ENCODE results near the gene FANCI. TPM values are rescaled to one million over a fixed set of nuclear protein-coding genes. Genes with fewer than 3 reads are reported as not detected.

FANCI gene
- total and polyA plus RNA-seq, 5 donors: 1.1 to 4.6 (median 4.0) TPM

GRCh38 chr15:89307046-89307587 is 63.3 kb downstream of the FANCI start:
- H3K27me3 ChIP-seq (ENCODE audit: control insufficient read depth, insufficient read depth): no peaks in the 10 kb centered on the region
- no peaks in the 10 kb centered on the region for H3K9me3 ChIP-seq (ENCODE audit: control insufficient read depth, low read length)
- no peak overlapping the region for H3K27ac ChIP-seq (ENCODE audit: low read length)
- no peak for DNase-seq
- 96% methylated on average over 2 of the region's 2 CpGs for WGBS
- H3K4me1 ChIP-seq (ENCODE audit: control insufficient read depth, insufficient read depth, low read length): no peaks in the 10 kb centered on the region
- intact Hi-C loops (cut with DNase I): loop anchor here in 1 of 4 donors (10.0 kb wide), 1 partner anchor 102 kb away; no protein-coding TSS in a partner anchor
- no peak overlapping the region for H3K4me3 ChIP-seq (ENCODE audit: low read length)
- no peak for ATAC-seq

- WGBS: 90% methylated on average over 2 of the region's 2 CpGs
- H3K4me1 ChIP-seq (ENCODE audit: control insufficient read depth, insufficient read depth, low read length): no peaks in the 10 kb centered on the region
- ATAC-seq (no peak), DNase-seq (no peak)
- no peak overlapping the region for H3K27ac ChIP-seq (ENCODE audit: low read length)
- no peaks in the 10 kb centered on the region for H3K27me3 ChIP-seq (ENCODE audit: control insufficient read depth, insufficient read depth)
- no peaks in the 10 kb centered on the region for H3K9me3 ChIP-seq (ENCODE audit: control insufficient read depth, low read length)
- no peak overlapping the region for H3K4me3 ChIP-seq (ENCODE audit: low read length)
- intact Hi-C loops (cut with DNase I): loop anchor here in 1 of 4 donors (10.0 kb wide), 1 partner anchor 103 kb away; no protein-coding TSS in a partner anchor
Measured at GRCh38 chr15:89307791-89308190, 64.0 kb downstream of the FANCI start.

GRCh38 chr15:89308236-89308635 is 64.5 kb downstream of the FANCI start:
- DNase-seq (no peak), ATAC-seq (no peak)
- no peaks in the 10 kb centered on the region for H3K9me3 ChIP-seq (ENCODE audit: control insufficient read depth, low read length)
- no peaks in the 10 kb centered on the region for H3K27me3 ChIP-seq (ENCODE audit: control insufficient read depth, insufficient read depth)
- H3K4me3 ChIP-seq (ENCODE audit: low read length): no peak overlapping the region
- 64% methylated on average over 3 of the region's 3 CpGs for WGBS
- H3K4me1 ChIP-seq (ENCODE audit: control insufficient read depth, insufficient read depth, low read length): no peaks in the 10 kb centered on the region
- intact Hi-C loops (cut with DNase I): loop anchor here in 1 of 4 donors (10.0 kb wide), 1 partner anchor 103 kb away; no protein-coding TSS in a partner anchor
- H3K27ac ChIP-seq (ENCODE audit: low read length): no peak overlapping the region

- DNase-seq (no peak), ATAC-seq (no peak)
- no peak overlapping the region for H3K27ac ChIP-seq (ENCODE audit: low read length)
- no peaks in the 10 kb centered on the region for H3K9me3 ChIP-seq (ENCODE audit: control insufficient read depth, low read length)
- no peaks in the 10 kb centered on the region for H3K4me1 ChIP-seq (ENCODE audit: control insufficient read depth, insufficient read depth, low read length)
- intact Hi-C loops (cut with DNase I): loop anchor here in 1 of 4 donors (10.0 kb wide), 1 partner anchor 105 kb away; no protein-coding TSS in a partner anchor
- WGBS: 47% methylated on average over 2 of the region's 2 CpGs
- no peak overlapping the region for H3K4me3 ChIP-seq (ENCODE audit: low read length)
- H3K27me3 ChIP-seq (ENCODE audit: control insufficient read depth, insufficient read depth): no peaks in the 10 kb centered on the region
Measured at GRCh38 chr15:89309993-89310392, 66.2 kb downstream of the FANCI start.

GRCh38 chr15:89315375-89315929 is 71.7 kb downstream of the FANCI start:
- no peaks in the 10 kb centered on the region for H3K4me1 ChIP-seq (ENCODE audit: control insufficient read depth, insufficient read depth, low read length)
- ATAC-seq: no peak
- no peaks in the 10 kb centered on the region for H3K27me3 ChIP-seq (ENCODE audit: control insufficient read depth, insufficient read depth)
- no peak overlapping the region for H3K4me3 ChIP-seq (ENCODE audit: low read length)
- H3K9me3 ChIP-seq (ENCODE audit: control insufficient read depth, low read length): no peaks in the 10 kb centered on the region
- no peak for DNase-seq
- H3K27ac ChIP-seq (ENCODE audit: low read length): no peak overlapping the region
- WGBS: 76% methylated on average over 2 of the region's 2 CpGs
- intact Hi-C loops (cut with DNase I): no loop called here

- Histone ChIP-seq H3K4me1 (ENCODE audit: control insufficient read depth, insufficient read depth, low read length) (no peaks in the 10 kb centered on the region), H3K4me3 (ENCODE audit: low read length) (no peak overlapping the region), H3K27ac (ENCODE audit: low read length) (no peak overlapping the region), H3K27me3 (ENCODE audit: control insufficient read depth, insufficient read depth) (no peaks in the 10 kb centered on the region), H3K9me3 (ENCODE audit: control insufficient read depth, low read length) (no peaks in the 10 kb centered on the region)
- 92% methylated on average over 5 of the region's 5 CpGs for WGBS
- ATAC-seq: no peak
- DNase-seq: no peak
- intact Hi-C loops (cut with DNase I): no loop called here
Measured at GRCh38 chr15:89316504-89316903, 72.7 kb downstream of the FANCI start.

GRCh38 chr15:89317186-89317720 is 73.5 kb downstream of the FANCI start:
- Histone ChIP-seq H3K4me1 (ENCODE audit: control insufficient read depth, insufficient read depth, low read length) (no peaks in the 10 kb centered on the region), H3K4me3 (ENCODE audit: low read length) (no peak overlapping the region), H3K9me3 (ENCODE audit: control insufficient read depth, low read length) (no peaks in the 10 kb centered on the region), H3K27ac (ENCODE audit: low read length) (no peak overlapping the region), H3K27me3 (ENCODE audit: control insufficient read depth, insufficient read depth) (no peaks in the 10 kb centered on the region)
- WGBS: 63% methylated on average over 4 of the region's 4 CpGs
- ATAC-seq (no peak), DNase-seq (no peak)
- intact Hi-C loops (cut with DNase I): no loop called here

- WGBS: 89% methylated on average over 9 of the region's 9 CpGs
Measured at GRCh38 chr15:89319678-89320077, 75.9 kb downstream of the FANCI start.

GRCh38 chr15:89320200-89320599 is 76.4 kb downstream of the FANCI start:
- H3K27me3 ChIP-seq (ENCODE audit: control insufficient read depth, insufficient read depth): no peaks in the 10 kb centered on the region
- no peak overlapping the region for H3K27ac ChIP-seq (ENCODE audit: low read length)
- 92% methylated on average over 2 of the region's 2 CpGs for WGBS
- H3K9me3 ChIP-seq (ENCODE audit: control insufficient read depth, low read length): no peaks in the 10 kb centered on the region
- no peaks in the 10 kb centered on the region for H3K4me1 ChIP-seq (ENCODE audit: control insufficient read depth, insufficient read depth, low read length)
- intact Hi-C loops (cut with DNase I): no loop called here
- ATAC-seq (no peak), DNase-seq (no peak)
- no peak overlapping the region for H3K4me3 ChIP-seq (ENCODE audit: low read length)

More at GRCh38 chr15:89319678-89320077, 75.9 kb downstream of the FANCI start:
- Histone ChIP-seq H3K4me3 (ENCODE audit: low read length) (no peak overlapping the region), H3K4me1 (ENCODE audit: control insufficient read depth, insufficient read depth, low read length) (no peaks in the 10 kb centered on the region), H3K27me3 (ENCODE audit: control insufficient read depth, insufficient read depth) (no peaks in the 10 kb centered on the region), H3K27ac (ENCODE audit: low read length) (no peak overlapping the region), H3K9me3 (ENCODE audit: control insufficient read depth, low read length) (no peaks in the 10 kb centered on the region)
- ATAC-seq: no peak
- intact Hi-C loops (cut with DNase I): no loop called here
- DNase-seq: no peak

GRCh38 chr15:89321521-89322410 is 78.0 kb downstream of the FANCI start:
- H3K27me3 ChIP-seq (ENCODE audit: control insufficient read depth, insufficient read depth): no peaks in the 10 kb centered on the region
- WGBS: 80% methylated on average over 17 of the region's 17 CpGs
- H3K27ac ChIP-seq (ENCODE audit: low read length): no peak overlapping the region
- intact Hi-C loops (cut with DNase I): no loop called here
- H3K9me3 ChIP-seq (ENCODE audit: control insufficient read depth, low read length): no peaks in the 10 kb centered on the region
- H3K4me3 ChIP-seq (ENCODE audit: low read length): no peak overlapping the region
- no peak for DNase-seq
- H3K4me1 ChIP-seq (ENCODE audit: control insufficient read depth, insufficient read depth, low read length): no peaks in the 10 kb centered on the region
- no peak for ATAC-seq

GRCh38 chr15:89322822-89323221 is 79.0 kb downstream of the FANCI start:
- Histone ChIP-seq H3K9me3 (ENCODE audit: control insufficient read depth, low read length) (no peaks in the 10 kb centered on the region), H3K4me1 (ENCODE audit: control insufficient read depth, insufficient read depth, low read length) (no peaks in the 10 kb centered on the region), H3K27ac (ENCODE audit: low read length) (no peak overlapping the region), H3K4me3 (ENCODE audit: low read length) (no peak overlapping the region), H3K27me3 (ENCODE audit: control insufficient read depth, insufficient read depth) (no peaks in the 10 kb centered on the region)
- intact Hi-C loops (cut with DNase I): no loop called here
- 94% methylated on average over 15 of the region's 15 CpGs for WGBS
- DNase-seq (no peak), ATAC-seq (no peak)
